Neural cell (in vitro differentiated cells): ENCODE results near the gene IQCH. TPM values are rescaled to one million over a fixed set of nuclear protein-coding genes. Genes with fewer than 3 reads are reported as not detected.

Experiments
- H2AFZ ChIP-seq: fragments of 200-600, 300-800 bp; sonication (generic), shearing (Covaris generic); 2 replicates; pipeline ENCODE4 v1.6.0; 2014; ENCODE audit warnings: low read depth, mild to moderate bottlenecking, antibody characterized with exemption, low read length, moderate library complexity
- H3F3A ChIP-seq: fragments of 200-600 bp; shearing (Covaris generic); 2 replicates; pipeline ENCODE4 v1.6.1; 2016; ENCODE audit warnings: mild to moderate bottlenecking, moderate library complexity, mixed read lengths, antibody characterized with exemption, low read length; ENCODE audit not compliant: insufficient read depth, poor library complexity, severe bottlenecking
- H3K27ac ChIP-seq: fragments of 200-600, 300-800 bp; sonication (generic), shearing (Covaris generic); 2 replicates; pipeline ENCODE4 v1.5.1; 2014; ENCODE audit warnings: mild to moderate bottlenecking, low read length, moderate library complexity
- H3K27me3 ChIP-seq: fragments of 300-800, 200-600 bp; sonication (generic), shearing (Covaris generic); 2 replicates; pipeline ENCODE4 v1.6.0; 2014; ENCODE audit warnings: mild to moderate bottlenecking, low read depth, low read length, moderate library complexity; ENCODE audit not compliant: insufficient read depth
- H3K36me3 ChIP-seq: fragments of 300-800, 200-600 bp; sonication (generic), shearing (Covaris generic); 2 replicates; pipeline ENCODE4 v1.5.1; 2014; ENCODE audit warnings: mild to moderate bottlenecking, antibody characterized with exemption, low read length, moderate library complexity; ENCODE audit not compliant: insufficient read depth
- H3K4me2 ChIP-seq: fragments of 300-800, 200-600 bp; sonication (generic), shearing (Covaris generic); 2 replicates; pipeline ENCODE4 v1.6.0; 2014; ENCODE audit warnings: mild to moderate bottlenecking, low read length
- H3K4me3 ChIP-seq: fragments of 300-800, 200-600 bp; sonication (generic), shearing (Covaris generic); 2 replicates; pipeline ENCODE4 v1.5.1; 2014; ENCODE audit warnings: mild to moderate bottlenecking, low read length, moderate library complexity
- H3K79me2 ChIP-seq: fragments of 200-600 bp; shearing (Covaris generic); replicated peaks from 2 replicates; pipeline ENCODE4 v1.6.0; 2014; ENCODE audit warnings: mild to moderate bottlenecking, low read length, moderate library complexity; ENCODE audit not compliant: insufficient read depth
- H3K9ac ChIP-seq: fragments of 300-800, 200-600 bp; sonication (generic), shearing (Covaris generic); 2 replicates; pipeline ENCODE4 v1.6.1; 2016; ENCODE audit warnings: mild to moderate bottlenecking, low read length, mixed read lengths
- H3K9me2 ChIP-seq: fragments of 200-600 bp; shearing (Covaris generic); 2 replicates; pipeline ENCODE4 v1.6.1; 2016; ENCODE audit warnings: mild to moderate bottlenecking, low read length, mixed read lengths; ENCODE audit not compliant: insufficient read depth
- H3K9me3 ChIP-seq: fragments of 200-600, 300-800 bp; sonication (generic), shearing (Covaris generic); 2 replicates; pipeline ENCODE4 v1.6.1; 2016; ENCODE audit warnings: mild to moderate bottlenecking, mixed run types, low read length, moderate library complexity, mixed read lengths
- H4K20me1 ChIP-seq: fragments of 200-600 bp; shearing (Covaris generic); 2 replicates; pipeline ENCODE4 v1.6.1; 2016; ENCODE audit warnings: mild to moderate bottlenecking, mixed run types; ENCODE audit not compliant: insufficient read depth
- EP300 ChIP-seq: fragments of 450-650 bp; conservative IDR thresholded peaks from 2 replicates; pipeline ENCODE4 v1.6.1; 2014; ENCODE audit warnings: antibody characterized with exemption, mild to moderate bottlenecking, moderate library complexity; ENCODE audit not compliant: poor library complexity, severe bottlenecking
- EZH2 ChIP-seq: fragments of 200-600, 300-800 bp; shearing (Covaris generic), sonication (generic); IDR thresholded peaks from 2 replicates; pipeline ENCODE4 v1.6.1; 2014; ENCODE audit warnings: antibody characterized with exemption, low read length, borderline replicate concordance, mild to moderate bottlenecking; ENCODE audit not compliant: insufficient read depth, poor library complexity, severe bottlenecking
- MXI1 ChIP-seq: fragments of 450-650 bp; conservative IDR thresholded peaks from 2 replicates; pipeline ENCODE4 v1.6.1; 2014; ENCODE audit warnings: antibody characterized with exemption, mild to moderate bottlenecking; ENCODE audit not compliant: poor library complexity, severe bottlenecking
- POLR2AphosphoS5 ChIP-seq: IDR thresholded peaks from 2 replicates; pipeline ENCODE4 v1.6.1; 2012
- RAD21 ChIP-seq: fragments of 450-650 bp; conservative IDR thresholded peaks from 2 replicates; pipeline ENCODE4 v1.6.1; 2014; ENCODE audit warnings: antibody characterized with exemption, mild to moderate bottlenecking, moderate library complexity
- SMC3 ChIP-seq: fragments of 450-650 bp; conservative IDR thresholded peaks from 2 replicates; pipeline ENCODE4 v1.6.1; 2014; ENCODE audit warnings: antibody characterized with exemption, mild to moderate bottlenecking, moderate library complexity; ENCODE audit not compliant: poor library complexity
- TAF1 ChIP-seq: IDR thresholded peaks from 2 replicates; pipeline ENCODE4 v1.6.1; 2012; ENCODE audit warnings: low read depth
- polyA plus RNA-seq: library from polyadenylated mRNA; depleted of rRNA; stranded (reverse); fragments of >200 nt; gene quantifications from 2 replicates; pipeline ENCODE4 v1.2.3, GENCODE V29; 2014
- TF ChIP-seq, protein P1 (sequence below): fragments of 450-650 bp; IDR thresholded peaks from 2 replicates; pipeline ENCODE4 v1.5.1; 2014; ENCODE audit warnings: antibody characterized with exemption, mild to moderate bottlenecking, moderate library complexity; ENCODE audit not compliant: poor library complexity, severe bottlenecking
- TF ChIP-seq, protein P2 (sequence below): IDR thresholded peaks from 2 replicates; pipeline ENCODE4 v1.6.1; 2012; ENCODE audit warnings: borderline replicate concordance

IQCH gene
- polyA plus RNA-seq, 1 donor from 2014 or later = 2.8 TPM

DNA sequence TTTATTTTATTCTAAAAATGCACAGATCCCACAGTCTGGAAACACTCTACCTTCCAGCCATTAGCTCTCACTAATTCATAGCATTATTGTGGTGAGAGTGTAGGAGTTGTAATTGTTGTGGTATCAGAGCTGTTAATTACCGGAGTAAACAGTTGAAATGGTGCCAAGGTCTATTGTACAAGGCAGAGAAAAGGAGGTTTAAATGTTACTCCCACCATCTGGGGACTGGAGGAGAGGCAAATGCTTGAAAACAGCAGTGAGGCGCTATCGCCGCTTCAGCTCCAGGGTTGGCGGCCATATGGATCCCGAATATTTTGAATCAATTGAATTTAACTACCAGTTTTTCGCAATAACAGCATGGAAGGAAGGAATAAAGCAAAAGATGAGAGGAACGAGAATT lies 153.2 kb downstream of the IQCH start:
- Histone ChIP-seq H3K4me3 (no peak overlapping the region), H3F3A (no peaks in the 10 kb centered on the region), H3K4me2 (no peak overlapping the region), H3K9me3 (no peaks in the 10 kb centered on the region), H3K9me2 (no peaks in the 10 kb centered on the region), H3K27me3 (no peaks in the 10 kb centered on the region), H4K20me1 (no peaks in the 10 kb centered on the region), H3K79me2 (no peaks in the 10 kb centered on the region), H3K36me3 (no peaks in the 10 kb centered on the region), H2AFZ (no peak overlapping the region), H3K27ac (peak overlapping the region; percentile 21), H3K9ac (no peak overlapping the region)
- TF ChIP-seq, protein P1, sequence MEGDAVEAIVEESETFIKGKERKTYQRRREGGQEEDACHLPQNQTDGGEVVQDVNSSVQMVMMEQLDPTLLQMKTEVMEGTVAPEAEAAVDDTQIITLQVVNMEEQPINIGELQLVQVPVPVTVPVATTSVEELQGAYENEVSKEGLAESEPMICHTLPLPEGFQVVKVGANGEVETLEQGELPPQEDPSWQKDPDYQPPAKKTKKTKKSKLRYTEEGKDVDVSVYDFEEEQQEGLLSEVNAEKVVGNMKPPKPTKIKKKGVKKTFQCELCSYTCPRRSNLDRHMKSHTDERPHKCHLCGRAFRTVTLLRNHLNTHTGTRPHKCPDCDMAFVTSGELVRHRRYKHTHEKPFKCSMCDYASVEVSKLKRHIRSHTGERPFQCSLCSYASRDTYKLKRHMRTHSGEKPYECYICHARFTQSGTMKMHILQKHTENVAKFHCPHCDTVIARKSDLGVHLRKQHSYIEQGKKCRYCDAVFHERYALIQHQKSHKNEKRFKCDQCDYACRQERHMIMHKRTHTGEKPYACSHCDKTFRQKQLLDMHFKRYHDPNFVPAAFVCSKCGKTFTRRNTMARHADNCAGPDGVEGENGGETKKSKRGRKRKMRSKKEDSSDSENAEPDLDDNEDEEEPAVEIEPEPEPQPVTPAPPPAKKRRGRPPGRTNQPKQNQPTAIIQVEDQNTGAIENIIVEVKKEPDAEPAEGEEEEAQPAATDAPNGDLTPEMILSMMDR = no peak
- TF ChIP-seq POLR2AphosphoS5 (no peak), MXI1 (no peak), RAD21 (no peak), EP300 (no peak), EZH2 (no peak), TAF1 (no peak), SMC3 (no peak)
- TF ChIP-seq, protein P2, sequence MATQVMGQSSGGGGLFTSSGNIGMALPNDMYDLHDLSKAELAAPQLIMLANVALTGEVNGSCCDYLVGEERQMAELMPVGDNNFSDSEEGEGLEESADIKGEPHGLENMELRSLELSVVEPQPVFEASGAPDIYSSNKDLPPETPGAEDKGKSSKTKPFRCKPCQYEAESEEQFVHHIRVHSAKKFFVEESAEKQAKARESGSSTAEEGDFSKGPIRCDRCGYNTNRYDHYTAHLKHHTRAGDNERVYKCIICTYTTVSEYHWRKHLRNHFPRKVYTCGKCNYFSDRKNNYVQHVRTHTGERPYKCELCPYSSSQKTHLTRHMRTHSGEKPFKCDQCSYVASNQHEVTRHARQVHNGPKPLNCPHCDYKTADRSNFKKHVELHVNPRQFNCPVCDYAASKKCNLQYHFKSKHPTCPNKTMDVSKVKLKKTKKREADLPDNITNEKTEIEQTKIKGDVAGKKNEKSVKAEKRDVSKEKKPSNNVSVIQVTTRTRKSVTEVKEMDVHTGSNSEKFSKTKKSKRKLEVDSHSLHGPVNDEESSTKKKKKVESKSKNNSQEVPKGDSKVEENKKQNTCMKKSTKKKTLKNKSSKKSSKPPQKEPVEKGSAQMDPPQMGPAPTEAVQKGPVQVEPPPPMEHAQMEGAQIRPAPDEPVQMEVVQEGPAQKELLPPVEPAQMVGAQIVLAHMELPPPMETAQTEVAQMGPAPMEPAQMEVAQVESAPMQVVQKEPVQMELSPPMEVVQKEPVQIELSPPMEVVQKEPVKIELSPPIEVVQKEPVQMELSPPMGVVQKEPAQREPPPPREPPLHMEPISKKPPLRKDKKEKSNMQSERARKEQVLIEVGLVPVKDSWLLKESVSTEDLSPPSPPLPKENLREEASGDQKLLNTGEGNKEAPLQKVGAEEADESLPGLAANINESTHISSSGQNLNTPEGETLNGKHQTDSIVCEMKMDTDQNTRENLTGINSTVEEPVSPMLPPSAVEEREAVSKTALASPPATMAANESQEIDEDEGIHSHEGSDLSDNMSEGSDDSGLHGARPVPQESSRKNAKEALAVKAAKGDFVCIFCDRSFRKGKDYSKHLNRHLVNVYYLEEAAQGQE = no peak

DNA sequence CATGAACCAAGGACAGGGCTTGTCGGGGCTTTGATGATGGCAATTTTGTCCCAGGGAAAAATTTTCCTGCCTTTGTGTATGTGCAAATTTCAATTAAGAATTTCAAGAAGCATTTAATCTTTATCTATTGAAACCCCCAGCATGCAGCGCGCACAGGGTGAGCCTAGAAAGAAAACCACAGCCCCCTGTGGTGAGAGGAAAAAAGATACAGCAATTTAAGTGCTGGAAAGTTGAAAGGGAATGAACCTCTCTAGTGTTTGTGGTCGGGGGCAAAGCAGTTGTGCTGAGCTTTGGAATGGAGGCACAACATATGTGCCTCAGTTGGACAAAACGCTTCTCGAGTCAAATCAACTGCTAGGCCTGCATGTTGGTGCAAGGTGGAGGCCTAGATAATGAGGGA lies 154.6 kb downstream of the IQCH start:
- Histone ChIP-seq H3K27ac (no peak overlapping the region), H2AFZ (no peak overlapping the region)

More for the DNA sequence above, 154.6 kb downstream of the IQCH start:
- no peaks in the 10 kb centered on the region for H3K27me3 ChIP-seq
- no peaks in the 10 kb centered on the region for H3K79me2 ChIP-seq
- H3K4me2 ChIP-seq = no peak overlapping the region
- H3K9ac ChIP-seq = no peak overlapping the region
- TF ChIP-seq EZH2 (no peak), TAF1 (no peak), MXI1 (no peak), POLR2AphosphoS5 (no peak), EP300 (no peak), SMC3 (no peak), RAD21 (no peak)
- TF ChIP-seq, protein P2 = no peak
- TF ChIP-seq, protein P1 = no peak
- H3K9me3 ChIP-seq = no peaks in the 10 kb centered on the region
- H3K36me3 ChIP-seq = no peaks in the 10 kb centered on the region
- H3F3A ChIP-seq = no peaks in the 10 kb centered on the region
- no peak overlapping the region for H3K4me3 ChIP-seq
- no peaks in the 10 kb centered on the region for H4K20me1 ChIP-seq
- H3K9me2 ChIP-seq = no peaks in the 10 kb centered on the region
